ENCODE data around the gene CRYGD. TPM values are rescaled to one million over a fixed set of nuclear protein-coding genes. Genes with fewer than 3 reads are reported as not detected.
"Not testable (repeated sequence)": the region's sequence is repeated elsewhere in the genome, so short reads cannot be mapped to it uniquely, and the experiment has no call there.

The CRYGD gene
- total and polyA plus RNA-seq, 11 donors, result not detected

DNA sequence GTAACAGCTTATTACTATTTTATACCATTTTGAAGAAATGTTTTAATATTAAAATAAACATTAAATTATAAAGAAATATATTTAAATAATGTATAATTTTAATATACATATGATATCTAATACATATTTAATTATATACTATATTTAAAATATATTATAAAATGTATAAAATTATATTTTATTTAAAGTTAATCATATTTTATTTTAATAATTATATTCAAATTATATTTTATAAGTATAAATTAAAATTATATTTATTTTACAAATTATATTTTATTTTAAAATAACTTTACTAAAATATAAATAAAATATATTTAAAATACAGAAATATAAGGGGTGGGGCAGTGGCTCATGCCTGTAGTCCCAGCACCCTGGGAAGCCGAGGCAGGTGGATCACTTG is 2.1 kb downstream of the CRYGD start:
- H3K9me3 ChIP-seq, result peaks cover 0 to 2% (median 0%) of the 10 kb centered on the region in 12 donors
- ATAC-seq, result no peak
- WGBS, 4 donors, result 89 to 98% (median 94%) methylated on average over 1 of the region's 1 CpG

DNA sequence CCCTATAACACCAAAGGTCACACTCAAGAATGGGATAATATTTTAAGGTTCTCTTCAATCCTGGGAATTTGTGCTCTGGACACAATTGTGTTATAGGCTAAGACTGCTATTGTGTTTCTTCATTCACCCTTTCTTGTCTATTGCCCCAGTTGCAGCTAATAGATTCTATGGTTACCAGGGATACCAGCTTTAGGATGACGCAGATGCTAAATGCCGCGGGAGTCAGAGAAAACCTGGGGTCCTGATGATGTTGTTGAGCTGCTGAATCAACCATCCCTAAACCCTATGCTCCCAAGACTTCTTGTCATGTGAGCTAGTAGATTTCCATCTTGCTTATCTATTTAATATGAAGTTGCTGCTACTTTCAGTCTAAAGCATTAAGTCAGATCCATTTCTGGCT is 5.4 kb downstream of the CRYGD start:
- no peaks in the 10 kb centered on the region for H3K36me3 ChIP-seq
- 95 to 98% (median 96%) methylated on average over 3 of the region's 3 CpGs for WGBS, 4 donors
- no peak overlapping the region for H3K27ac ChIP-seq
- intact Hi-C loops (cut with DNase I), result no loop called here
- H3K4me3 ChIP-seq, result no peak overlapping the region
- peaks cover 0 to 13% (median 6%) of the 10 kb centered on the region in 9 donors for H3K27me3 ChIP-seq
- no peaks in the 10 kb centered on the region for H3K9me3 ChIP-seq
- ATAC-seq (no peak), DNase-seq (no peak)
- TF ChIP-seq POLR2A (IDR thresholded peaks at IDR 0.05), result no peak
- TF ChIP-seq, protein P1, sequence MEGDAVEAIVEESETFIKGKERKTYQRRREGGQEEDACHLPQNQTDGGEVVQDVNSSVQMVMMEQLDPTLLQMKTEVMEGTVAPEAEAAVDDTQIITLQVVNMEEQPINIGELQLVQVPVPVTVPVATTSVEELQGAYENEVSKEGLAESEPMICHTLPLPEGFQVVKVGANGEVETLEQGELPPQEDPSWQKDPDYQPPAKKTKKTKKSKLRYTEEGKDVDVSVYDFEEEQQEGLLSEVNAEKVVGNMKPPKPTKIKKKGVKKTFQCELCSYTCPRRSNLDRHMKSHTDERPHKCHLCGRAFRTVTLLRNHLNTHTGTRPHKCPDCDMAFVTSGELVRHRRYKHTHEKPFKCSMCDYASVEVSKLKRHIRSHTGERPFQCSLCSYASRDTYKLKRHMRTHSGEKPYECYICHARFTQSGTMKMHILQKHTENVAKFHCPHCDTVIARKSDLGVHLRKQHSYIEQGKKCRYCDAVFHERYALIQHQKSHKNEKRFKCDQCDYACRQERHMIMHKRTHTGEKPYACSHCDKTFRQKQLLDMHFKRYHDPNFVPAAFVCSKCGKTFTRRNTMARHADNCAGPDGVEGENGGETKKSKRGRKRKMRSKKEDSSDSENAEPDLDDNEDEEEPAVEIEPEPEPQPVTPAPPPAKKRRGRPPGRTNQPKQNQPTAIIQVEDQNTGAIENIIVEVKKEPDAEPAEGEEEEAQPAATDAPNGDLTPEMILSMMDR (IDR thresholded peaks at IDR 0.05), result no peak
- H3K4me1 ChIP-seq, result peaks cover 0 to 2% (median 0%) of the 10 kb centered on the region in 12 donors

More for the DNA sequence above, 2.1 kb downstream of the CRYGD start:
- intact Hi-C loops (cut with DNase I), result no loop called here
- TF ChIP-seq POLR2A (IDR thresholded peaks at IDR 0.05), result no peak
- TF ChIP-seq, protein P1 (IDR thresholded peaks at IDR 0.05), result no peak
- H3K4me1 ChIP-seq, result peaks cover 0 to 13% (median 0%) of the 10 kb centered on the region in 12 donors
- no peak overlapping the region for H3K27ac ChIP-seq
- H3K4me3 ChIP-seq, result no peak overlapping the region
- H3K36me3 ChIP-seq, result no peaks in the 10 kb centered on the region
- peaks cover 0 to 42% (median 20%) of the 10 kb centered on the region in 9 donors for H3K27me3 ChIP-seq
- no peak for DNase-seq

DNA sequence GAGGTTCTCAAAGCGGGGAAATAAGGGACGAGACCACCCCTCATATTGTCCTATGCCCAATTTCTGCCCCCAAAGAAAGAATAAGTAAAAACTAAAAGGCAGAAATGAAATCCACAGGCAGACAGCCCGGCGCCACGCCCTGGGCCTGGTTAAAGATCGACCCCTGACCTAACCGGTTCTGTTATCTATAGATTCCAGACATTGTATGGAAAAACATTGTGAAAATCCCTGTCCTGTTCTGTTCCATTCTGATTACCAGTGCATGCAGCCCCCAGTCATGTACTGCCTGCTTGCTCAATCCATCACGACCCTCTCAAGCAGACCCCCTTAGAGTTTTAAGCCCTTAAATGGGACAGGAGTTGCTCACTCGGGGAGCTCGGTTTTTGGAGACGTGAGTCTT is 6.9 kb downstream of the CRYGD start:
- H3K36me3 ChIP-seq; H3K4me3 ChIP-seq; H3K4me1 ChIP-seq; intact Hi-C loops (cut with DNase I); H3K9me3 ChIP-seq; ATAC-seq; DNase-seq; H3K27ac ChIP-seq: not testable (repeated sequence)
- peaks cover 0 to 19% (median 3%) of the 10 kb centered on the region in 9 donors for H3K27me3 ChIP-seq
- WGBS, 4 donors, result 87 to 94% (median 92%) methylated on average over 11 of the region's 11 CpGs

DNA sequence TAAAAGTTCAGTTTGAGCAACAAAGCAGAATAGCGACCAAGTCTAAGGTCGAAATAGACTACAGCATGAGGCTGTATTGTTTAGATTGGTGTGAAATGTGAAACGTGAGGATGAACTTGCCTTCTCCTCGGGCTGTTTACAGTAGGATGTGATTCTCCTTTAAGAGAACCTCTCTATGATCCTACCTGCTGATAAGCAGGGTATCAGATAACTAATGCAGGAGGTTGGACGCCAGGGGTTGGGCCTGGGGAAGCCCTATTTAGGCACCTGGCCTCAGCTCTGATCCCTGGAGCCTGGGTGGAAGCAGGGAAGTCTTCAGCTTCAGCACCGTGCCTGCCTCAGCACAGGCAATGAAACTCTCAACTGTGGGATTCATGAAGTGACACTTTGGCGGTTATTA is 11.4 kb downstream of the CRYGD start:
- Histone ChIP-seq H3K4me1 (peaks cover 0 to 6% (median 0%) of the 10 kb centered on the region in 12 donors), H3K36me3 (no peaks in the 10 kb centered on the region), H3K27me3 (peaks cover 0 to 30% (median 5%) of the 10 kb centered on the region in 9 donors), H3K4me3 (no peak overlapping the region), H3K27ac (no peak overlapping the region), H3K9me3 (no peaks in the 10 kb centered on the region)
- intact Hi-C loops (cut with DNase I), result no loop called here
- DNase-seq (no peak), ATAC-seq (no peak)
- 56 to 70% (median 62%) methylated on average over 7 of the region's 7 CpGs for WGBS, 4 donors
- TF ChIP-seq POLR2A (IDR thresholded peaks at IDR 0.05), result no peak
- TF ChIP-seq, protein P1 (IDR thresholded peaks at IDR 0.05), result no peak

DNA sequence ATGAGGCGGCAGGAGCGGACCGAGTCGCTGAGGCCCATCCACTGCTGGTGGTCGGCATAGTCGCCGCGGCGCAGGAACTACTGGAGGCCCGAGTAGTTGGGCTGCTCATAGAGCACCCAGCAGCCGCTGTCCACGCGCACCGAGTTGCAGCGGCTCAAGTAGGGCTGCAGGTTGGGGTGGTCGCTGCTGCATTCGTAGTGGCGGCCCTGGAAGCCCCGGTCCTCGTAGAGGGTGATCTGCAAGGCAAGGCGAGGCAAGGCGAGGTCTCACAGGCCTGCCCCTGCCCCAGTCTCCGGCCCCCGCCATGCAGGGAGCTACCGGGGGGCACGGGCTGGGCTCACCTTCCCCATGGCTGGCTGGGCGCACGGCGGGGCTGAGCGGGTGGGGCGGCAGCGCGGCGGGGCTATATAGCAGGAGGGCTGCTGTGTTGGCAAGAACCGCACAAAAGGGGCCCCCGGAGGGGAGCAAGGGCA is 12.0 kb downstream of the CRYGD start:
- peaks cover 0 to 30% (median 5%) of the 10 kb centered on the region in 9 donors for H3K27me3 ChIP-seq
- ATAC-seq; H3K4me1 ChIP-seq; intact Hi-C loops (cut with DNase I); H3K27ac ChIP-seq; H3K9me3 ChIP-seq; H3K36me3 ChIP-seq; DNase-seq: not testable (repeated sequence)
- peak overlapping the region in 1 of 12 donors; percentile 20 for H3K4me3 ChIP-seq
- 9 to 48% (median 13%) methylated on average over 17 to 36 of the region's 36 CpGs for WGBS, 4 donors

Data from heart left ventricle (tissue), 16 donors.